HepG2 (cell line): ENCODE measurements around the gene POP7. TPM values are rescaled to one million over a fixed set of nuclear protein-coding genes. Genes with fewer than 3 reads are reported as not detected.

Experiments used
- CBX1 ChIP-seq: IDR thresholded peaks from one replicate; pipeline ENCODE4 v1.6.1; 2016; ENCODE audit warnings: antibody characterized with exemption, low read depth
- CEBPG ChIP-seq: IDR thresholded peaks from 2 replicates; pipeline ENCODE4 v1.6.1; 2016
- DMAP1 ChIP-seq: IDR thresholded peaks from 2 replicates; pipeline ENCODE4 v1.6.1; 2016
- EED ChIP-seq: sonication (generic); formaldehyde crosslinking; IDR thresholded peaks from 2 replicates; pipeline ENCODE4 v1.5.0; 2020; ENCODE audit warnings: mild to moderate bottlenecking, missing genetic modification reagents
- HOXA9 ChIP-seq: sonication (generic); formaldehyde crosslinking; IDR thresholded peaks from 2 replicates; pipeline ENCODE4 v1.8.1; 2022; ENCODE audit warnings: missing genetic modification reagents, mild to moderate bottlenecking, moderate library complexity, borderline replicate concordance
- MXD4 ChIP-seq: IDR thresholded peaks from 2 replicates; pipeline ENCODE4 v1.6.1; 2016; ENCODE audit warnings: mild to moderate bottlenecking, missing biosample characterization, missing genetic modification reagents
- NFIB ChIP-seq: sonication (generic); formaldehyde crosslinking; IDR thresholded peaks from 2 replicates; pipeline ENCODE4 v1.9.0; 2021; ENCODE audit warnings: missing genetic modification reagents, mild to moderate bottlenecking, borderline replicate concordance
- POGZ ChIP-seq: sonication (generic); formaldehyde crosslinking; IDR thresholded peaks from 2 replicates; pipeline ENCODE4 v1.4.0; 2020; ENCODE audit warnings: mild to moderate bottlenecking, missing genetic modification reagents
- SETDB1 ChIP-seq: sonication (generic); formaldehyde crosslinking; IDR thresholded peaks from 2 replicates; pipeline ENCODE4 v1.5.1; 2020; ENCODE audit warnings: missing genetic modification reagents, mild to moderate bottlenecking, borderline replicate concordance
- SOX13 ChIP-seq, 3 experiments: fragments of 450-650 bp in 1 of 3; sonication (generic) in 1 of 3; formaldehyde crosslinking in 1 of 3; IDR thresholded peaks in 2 of 3; conservative IDR thresholded peaks in 1 of 3; 2 replicates each; pipeline versions ENCODE4 v1.5.0 to v1.6.1; 2016 to 2020; ENCODE audit warnings: antibody characterized with exemption in 1 of 3, mild to moderate bottlenecking in 1 of 3, missing compliant biosample characterization in 1 of 3, missing genetic modification reagents in 1 of 3, moderate library complexity in 1 of 3
- SRSF1 ChIP-seq: fragments of 200-400 bp; formaldehyde crosslinking; optimal IDR thresholded peaks from 2 replicates; pipeline ENCODE3; 2017; ENCODE audit warnings: mild to moderate bottlenecking, low read depth, low read length, moderate library complexity
- U2AF2 ChIP-seq: fragments of 200-400 bp; formaldehyde crosslinking; IDR thresholded peaks from 2 replicates; pipeline ENCODE4 v1.6.1; 2017; ENCODE audit warnings: low read depth, mild to moderate bottlenecking, low read length
- ZKSCAN1 ChIP-seq: fragments of 150-350 bp; IDR thresholded peaks from 2 replicates; pipeline ENCODE4 v1.6.1; 2014; ENCODE audit warnings: low read length
- ZNF260 ChIP-seq: sonication (generic); formaldehyde crosslinking; IDR thresholded peaks from 2 replicates; pipeline ENCODE4 v1.4.0; 2020; ENCODE audit warnings: missing genetic modification reagents, low read depth, mild to moderate bottlenecking, borderline replicate concordance
- ZNF292 ChIP-seq: sonication (generic); formaldehyde crosslinking; IDR thresholded peaks from 2 replicates; pipeline ENCODE4 v1.8.1; 2022; ENCODE audit warnings: mild to moderate bottlenecking, low read depth, missing genetic modification reagents, borderline replicate concordance
- ZNF468 ChIP-seq: sonication (generic); formaldehyde crosslinking; IDR thresholded peaks from 2 replicates; pipeline ENCODE4 v1.8.0; 2022; ENCODE audit warnings: mild to moderate bottlenecking, moderate library complexity, missing genetic modification reagents
- ZNF615 ChIP-seq: sonication (generic); formaldehyde crosslinking; IDR thresholded peaks from 2 replicates; pipeline ENCODE4 v1.5.0; 2020; ENCODE audit warnings: mild to moderate bottlenecking, missing genetic modification reagents, borderline replicate concordance
- ZNF777 ChIP-seq: sonication (generic); formaldehyde crosslinking; IDR thresholded peaks from 2 replicates; pipeline ENCODE4 v1.4.0; 2020; ENCODE audit warnings: missing genetic modification reagents
- polyA plus RNA-seq, 8 experiments: library from polyadenylated mRNA; depleted of rRNA in 3 of 8; stranded (reverse) in 7 of 8; unstranded in 1 of 8; fragments of >200 nt; fragmentation: Illumina TruSeq in 4 of 8; extraction: Trizol in 4 of 8; gene quantifications; 2 replicates each; pipeline versions ENCODE4 v1.2.1 to v1.2.3, GENCODE V29; 2011 to 2016; ENCODE audit warnings: low read depth in 4 of 8, missing spikeins in 1 of 8, mixed read lengths in 1 of 8; ENCODE audit not compliant: insufficient read depth in 1 of 8
- total RNA-seq, 5 experiments: library from RNA; depleted of rRNA; stranded (reverse); fragments of >200 nt; fragmentation: Illumina TruSeq; extraction: Trizol; gene quantifications; 2 replicates each; pipeline ENCODE4 v1.2.3, GENCODE V29; 2016; ENCODE audit warnings: low read depth in 1 of 5
- TF ChIP-seq, protein P1 (sequence below): IDR thresholded peaks from 2 replicates; pipeline ENCODE4 v1.6.1; 2016; ENCODE audit warnings: missing compliant biosample characterization, missing genetic modification reagents, borderline replicate concordance
- TF ChIP-seq, protein P2 (sequence below): sonication (generic); formaldehyde crosslinking; IDR thresholded peaks from 2 replicates; pipeline ENCODE4 v1.8.0; 2022; ENCODE audit warnings: missing genetic modification reagents, mild to moderate bottlenecking, moderate library complexity, borderline replicate concordance
- TF ChIP-seq, protein P3 (sequence below): sonication (generic); formaldehyde crosslinking; IDR thresholded peaks from 2 replicates; pipeline ENCODE4 v1.4.0; 2020; ENCODE audit warnings: missing genetic modification reagents
- TF ChIP-seq, protein P4 (sequence below), 2 experiments: sonication (generic) in 1 of 2; formaldehyde crosslinking in 1 of 2; IDR thresholded peaks; 2 replicates each; pipeline versions ENCODE4 v1.4.0 to v1.6.1; 2018 to 2020; ENCODE audit warnings: missing genetic modification reagents in 2 of 2, borderline replicate concordance in 1 of 2, low read depth in 1 of 2, mild to moderate bottlenecking in 1 of 2, missing biosample characterization in 1 of 2

The POP7 gene
- total and polyA plus RNA-seq, 2 of the 13 experiments (the other 11 are each of a cell fraction or from before 2014, with no cell fraction given): 63.9 to 91.1 TPM

DNA sequence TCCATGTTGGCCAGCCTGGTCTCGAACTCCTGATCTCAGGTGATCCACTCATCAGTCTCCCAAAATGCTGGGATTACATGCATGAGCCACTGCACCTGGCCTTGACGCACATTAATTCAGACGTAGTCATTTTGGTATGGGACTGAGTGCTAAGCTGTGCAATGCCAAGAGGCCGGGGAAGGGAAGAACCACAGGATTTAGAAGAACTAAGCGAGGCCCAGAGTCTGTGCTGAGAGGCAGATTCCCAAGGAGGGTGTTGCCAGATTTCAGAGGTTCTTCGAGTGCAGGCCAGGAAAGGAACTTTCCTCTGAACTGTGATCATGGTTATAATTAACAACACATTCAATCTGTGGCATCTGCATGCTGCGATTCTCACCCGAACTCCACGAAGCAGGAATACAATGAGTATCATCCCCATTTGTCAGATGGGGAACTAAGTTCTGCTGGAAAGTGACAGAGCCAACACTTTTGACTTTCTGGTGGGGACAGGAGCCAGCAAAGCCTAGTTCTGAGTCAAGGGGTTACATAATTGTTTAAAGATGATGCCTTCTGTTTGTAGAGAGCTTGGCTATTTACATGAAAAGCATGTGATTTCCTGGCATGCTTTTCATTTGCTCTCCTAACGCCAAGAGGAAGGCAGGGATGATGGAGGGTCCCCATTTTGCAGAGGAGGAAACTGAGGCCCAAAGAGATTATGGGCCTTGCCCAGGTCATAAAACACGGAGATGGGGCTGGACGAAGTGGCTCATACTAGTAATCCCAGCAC, 21.3 kb downstream of the POP7 start (continued):
- TF ChIP-seq, protein P1, sequence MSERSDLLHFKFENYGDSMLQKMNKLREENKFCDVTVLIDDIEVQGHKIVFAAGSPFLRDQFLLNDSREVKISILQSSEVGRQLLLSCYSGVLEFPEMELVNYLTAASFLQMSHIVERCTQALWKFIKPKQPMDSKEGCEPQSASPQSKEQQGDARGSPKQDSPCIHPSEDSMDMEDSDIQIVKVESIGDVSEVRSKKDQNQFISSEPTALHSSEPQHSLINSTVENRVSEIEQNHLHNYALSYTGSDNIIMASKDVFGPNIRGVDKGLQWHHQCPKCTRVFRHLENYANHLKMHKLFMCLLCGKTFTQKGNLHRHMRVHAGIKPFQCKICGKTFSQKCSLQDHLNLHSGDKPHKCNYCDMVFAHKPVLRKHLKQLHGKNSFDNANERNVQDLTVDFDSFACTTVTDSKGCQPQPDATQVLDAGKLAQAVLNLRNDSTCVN (CRISPR knock-in tag): no peak
- TF ChIP-seq NFIB (CRISPR knock-in tag) (no peak), SETDB1 (CRISPR knock-in tag) (no peak), SRSF1 (no peak), CBX1 (no peak), EED (CRISPR knock-in tag) (no peak), MXD4 (CRISPR knock-in tag) (peak; percentile 34; the same call in 1 of the 2 replicates), ZNF615 (CRISPR knock-in tag) (no peak), ZNF777 (no peak), SOX13 (IDR thresholded peaks at IDR 0.05) (no peak), SOX13 (CRISPR knock-in tag; conservative IDR thresholded peaks at IDR 0.05 in 1 of 2, IDR thresholded peaks at IDR 0.05 in 1 of 2) (peak in 1 of 2 experiments; percentile 40; a peak in 1 of 4 replicates), POGZ (CRISPR knock-in tag) (no peak), ZNF292 (CRISPR knock-in tag) (no peak), ZNF468 (no peak), CEBPG (CRISPR knock-in tag) (peak; percentile 39; the same call in 1 of the 2 replicates), ZKSCAN1 (no peak), U2AF2 (no peak), DMAP1 (no peak), HOXA9 (CRISPR knock-in tag) (no peak), ZNF260 (CRISPR knock-in tag) (no peak)
- TF ChIP-seq, protein P2, sequence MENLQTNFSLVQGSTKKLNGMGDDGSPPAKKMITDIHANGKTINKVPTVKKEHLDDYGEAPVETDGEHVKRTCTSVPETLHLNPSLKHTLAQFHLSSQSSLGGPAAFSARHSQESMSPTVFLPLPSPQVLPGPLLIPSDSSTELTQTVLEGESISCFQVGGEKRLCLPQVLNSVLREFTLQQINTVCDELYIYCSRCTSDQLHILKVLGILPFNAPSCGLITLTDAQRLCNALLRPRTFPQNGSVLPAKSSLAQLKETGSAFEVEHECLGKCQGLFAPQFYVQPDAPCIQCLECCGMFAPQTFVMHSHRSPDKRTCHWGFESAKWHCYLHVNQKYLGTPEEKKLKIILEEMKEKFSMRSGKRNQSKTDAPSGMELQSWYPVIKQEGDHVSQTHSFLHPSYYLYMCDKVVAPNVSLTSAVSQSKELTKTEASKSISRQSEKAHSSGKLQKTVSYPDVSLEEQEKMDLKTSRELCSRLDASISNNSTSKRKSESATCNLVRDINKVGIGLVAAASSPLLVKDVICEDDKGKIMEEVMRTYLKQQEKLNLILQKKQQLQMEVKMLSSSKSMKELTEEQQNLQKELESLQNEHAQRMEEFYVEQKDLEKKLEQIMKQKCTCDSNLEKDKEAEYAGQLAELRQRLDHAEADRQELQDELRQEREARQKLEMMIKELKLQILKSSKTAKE (CRISPR knock-in tag): no peak
- TF ChIP-seq, protein P3, sequence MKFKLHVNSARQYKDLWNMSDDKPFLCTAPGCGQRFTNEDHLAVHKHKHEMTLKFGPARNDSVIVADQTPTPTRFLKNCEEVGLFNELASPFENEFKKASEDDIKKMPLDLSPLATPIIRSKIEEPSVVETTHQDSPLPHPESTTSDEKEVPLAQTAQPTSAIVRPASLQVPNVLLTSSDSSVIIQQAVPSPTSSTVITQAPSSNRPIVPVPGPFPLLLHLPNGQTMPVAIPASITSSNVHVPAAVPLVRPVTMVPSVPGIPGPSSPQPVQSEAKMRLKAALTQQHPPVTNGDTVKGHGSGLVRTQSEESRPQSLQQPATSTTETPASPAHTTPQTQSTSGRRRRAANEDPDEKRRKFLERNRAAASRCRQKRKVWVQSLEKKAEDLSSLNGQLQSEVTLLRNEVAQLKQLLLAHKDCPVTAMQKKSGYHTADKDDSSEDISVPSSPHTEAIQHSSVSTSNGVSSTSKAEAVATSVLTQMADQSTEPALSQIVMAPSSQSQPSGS: no peak
- TF ChIP-seq, protein P4, sequence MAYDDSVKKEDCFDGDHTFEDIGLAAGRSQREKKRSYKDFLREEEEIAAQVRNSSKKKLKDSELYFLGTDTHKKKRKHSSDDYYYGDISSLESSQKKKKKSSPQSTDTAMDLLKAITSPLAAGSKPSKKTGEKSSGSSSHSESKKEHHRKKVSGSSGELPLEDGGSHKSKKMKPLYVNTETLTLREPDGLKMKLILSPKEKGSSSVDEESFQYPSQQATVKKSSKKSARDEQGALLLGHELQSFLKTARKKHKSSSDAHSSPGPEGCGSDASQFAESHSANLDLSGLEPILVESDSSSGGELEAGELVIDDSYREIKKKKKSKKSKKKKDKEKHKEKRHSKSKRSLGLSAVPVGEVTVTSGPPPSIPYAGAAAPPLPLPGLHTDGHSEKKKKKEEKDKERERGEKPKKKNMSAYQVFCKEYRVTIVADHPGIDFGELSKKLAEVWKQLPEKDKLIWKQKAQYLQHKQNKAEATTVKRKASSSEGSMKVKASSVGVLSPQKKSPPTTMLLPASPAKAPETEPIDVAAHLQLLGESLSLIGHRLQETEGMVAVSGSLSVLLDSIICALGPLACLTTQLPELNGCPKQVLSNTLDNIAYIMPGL (CRISPR knock-in tag; IDR thresholded peaks at IDR 0.05; ENCODE audit: borderline replicate concordance in 1 of 2, low read depth in 1 of 2): no peak
